ENCODE results near the gene NHEJ1.

DNA sequence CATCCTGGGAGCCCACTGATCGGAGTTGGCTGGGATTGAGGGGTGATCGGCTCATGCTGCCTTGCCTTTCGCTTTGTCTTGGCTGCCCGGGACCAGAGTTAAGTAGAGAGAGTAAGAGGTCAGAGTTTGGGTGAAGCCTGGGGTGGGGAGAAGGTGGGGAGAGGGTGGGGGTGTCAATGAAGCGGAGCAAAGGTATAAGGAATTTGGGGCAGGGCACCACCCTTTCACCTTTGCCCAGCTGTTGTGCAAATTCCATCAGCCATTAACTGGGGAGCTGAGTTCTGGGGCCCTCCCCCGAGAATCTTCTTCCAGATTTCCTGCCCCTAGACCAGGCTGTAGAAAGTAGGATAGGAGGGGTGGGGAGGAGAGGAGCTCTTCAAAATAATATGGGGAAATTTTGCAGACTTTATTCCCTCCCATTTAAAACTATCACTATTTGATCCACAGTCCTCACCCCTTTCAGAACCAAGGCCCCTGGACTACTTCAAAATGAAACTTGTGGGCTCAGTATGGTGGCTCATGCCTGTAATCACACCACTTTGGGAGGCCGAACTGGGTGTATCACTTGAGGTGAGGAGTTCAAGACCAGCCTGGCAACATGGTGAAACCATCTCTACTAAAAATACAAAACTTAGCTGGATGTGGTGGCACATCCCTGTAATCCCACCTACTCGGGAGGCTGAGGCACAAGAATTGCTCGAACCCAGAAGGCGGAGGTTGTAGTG is 9.5 kb upstream of the NHEJ1 start, which contains the start of gene SLC23A3:
- TF ChIP-seq CTCF (IDR thresholded peaks at IDR 0.05; ENCODE audit: insufficient read depth, low read length, poor library complexity, severe bottlenecking), result no peak
- no peak for TF ChIP-seq EZH2phosphoT487 (conservative IDR thresholded peaks at IDR 0.05; ENCODE audit: low read length)
